GM21381 (cell line): ENCODE results near the gene ENO1.
"Not testable (repeated sequence)": the region's sequence is repeated elsewhere in the genome, so short reads cannot be mapped to it uniquely, and the experiment has no call there.

Source experiments
- ATAC-seq: cut with Tn5 transposase; IDR thresholded peaks from one replicate; pipeline ENCODE4 v1.9.1; 2021; ENCODE audit warnings: mild to moderate bottlenecking, moderate library complexity; ENCODE audit not compliant: unreplicated experiment

Gene ENO1

DNA sequence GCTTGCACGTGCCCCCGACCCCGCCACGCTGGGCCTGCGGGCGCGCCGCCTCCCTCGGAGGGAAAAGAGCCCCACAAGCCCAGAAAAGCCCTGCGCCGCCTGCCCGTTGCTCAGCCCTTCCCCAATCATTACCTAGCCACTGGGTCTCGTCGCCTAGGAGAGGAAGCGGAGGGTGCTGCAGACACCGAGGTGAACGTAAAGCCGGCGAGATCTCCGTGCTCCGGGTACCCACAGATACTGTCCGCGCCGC lies at the start of gene ENO1:
ENO1 (minus strand) TSS at position 239 of the 250 bp plus-strand sequence. CDS start 3,778 bp downstream, outside the sequence.
- no peak for ATAC-seq

- no peak for ATAC-seq
Measured at GRCh38 chr1:8926707-8927694, 48.5 kb upstream of the ENO1 start.

DNA sequence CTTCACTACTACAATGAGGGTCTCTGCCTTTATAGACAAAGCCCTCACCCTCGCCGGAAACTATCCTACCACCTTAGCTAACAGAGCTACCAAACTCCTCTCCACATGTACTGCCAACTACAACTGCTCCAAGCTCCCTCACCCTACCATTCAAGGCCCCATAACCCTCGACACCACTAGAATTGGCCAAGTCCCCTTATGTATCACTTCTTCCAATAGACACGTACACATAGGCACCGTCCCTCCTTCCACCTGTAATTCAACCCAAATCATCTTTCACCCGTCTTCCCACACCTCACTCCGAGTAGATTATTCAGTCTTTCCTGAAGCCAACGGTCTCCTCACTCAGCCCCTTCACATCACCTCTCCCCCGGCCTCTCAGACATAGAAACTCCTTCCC lies 47.5 kb upstream of the ENO1 start:
- ATAC-seq, result no peak

DNA sequence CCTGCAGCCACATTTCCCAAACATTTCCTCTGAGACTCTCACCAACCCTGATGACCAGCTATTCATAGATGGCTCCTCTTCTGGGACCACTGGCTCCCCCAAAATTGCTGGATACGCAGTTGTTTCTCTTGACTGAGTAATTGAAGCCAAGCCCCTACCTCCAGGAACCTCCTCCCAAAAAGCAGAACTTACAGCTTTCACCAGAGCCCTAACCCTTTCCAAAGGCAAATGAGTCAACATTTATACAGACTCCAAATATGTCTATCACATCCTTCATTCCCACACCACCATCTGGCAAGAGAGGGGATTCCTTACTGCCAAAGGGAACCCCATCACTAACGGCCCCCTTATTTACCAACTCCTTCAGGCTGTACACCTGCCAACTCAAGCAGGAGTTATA lies 46.9 kb upstream of the ENO1 start:
- no peak for ATAC-seq

GRCh38 chr1:8922962-8923361 lies 44.5 kb upstream of the ENO1 start:
- ATAC-seq, result no peak

GRCh38 chr1:8917536-8917935 lies 39.0 kb upstream of the ENO1 start:
- ATAC-seq, result not testable (repeated sequence)

DNA sequence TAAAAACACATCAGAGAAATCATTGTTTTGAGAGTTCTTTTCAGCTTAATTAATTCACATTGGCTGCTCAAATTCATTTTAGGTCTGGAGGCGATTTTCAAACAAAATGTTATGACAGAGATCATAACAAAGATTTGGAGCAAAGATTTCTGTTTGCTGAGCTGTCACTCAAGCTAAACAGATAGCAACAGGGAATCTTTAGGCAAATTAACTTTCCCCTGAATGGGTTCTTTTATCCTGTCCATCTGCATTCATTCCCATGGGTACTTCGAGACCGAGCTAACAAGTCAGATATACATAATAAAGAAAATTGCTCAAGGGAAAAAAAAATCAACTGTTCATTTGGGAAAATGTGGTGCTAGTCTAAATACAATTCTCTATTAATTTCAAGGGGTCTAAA lies 37.0 kb upstream of the ENO1 start:
- no peak for ATAC-seq

DNA sequence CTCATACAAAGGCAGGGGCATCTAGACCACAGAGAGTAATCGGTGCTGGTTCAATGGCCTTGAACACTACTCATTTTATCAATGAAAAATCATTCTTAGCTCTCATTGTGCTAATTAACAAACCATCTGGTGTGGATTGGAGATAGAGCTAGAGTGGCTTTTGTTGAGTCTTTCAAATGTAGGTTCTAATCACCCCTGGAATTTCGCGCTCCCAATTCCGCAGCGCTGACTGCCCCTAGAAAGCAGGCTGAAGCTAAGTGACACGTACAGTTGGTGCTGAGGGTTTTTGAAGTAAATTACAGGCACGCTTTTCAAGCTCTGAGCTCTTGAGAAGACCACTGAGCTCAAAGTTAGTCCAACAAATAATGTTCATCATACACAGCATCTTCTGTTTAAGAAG lies 36.0 kb upstream of the ENO1 start:
- no peak for ATAC-seq

DNA sequence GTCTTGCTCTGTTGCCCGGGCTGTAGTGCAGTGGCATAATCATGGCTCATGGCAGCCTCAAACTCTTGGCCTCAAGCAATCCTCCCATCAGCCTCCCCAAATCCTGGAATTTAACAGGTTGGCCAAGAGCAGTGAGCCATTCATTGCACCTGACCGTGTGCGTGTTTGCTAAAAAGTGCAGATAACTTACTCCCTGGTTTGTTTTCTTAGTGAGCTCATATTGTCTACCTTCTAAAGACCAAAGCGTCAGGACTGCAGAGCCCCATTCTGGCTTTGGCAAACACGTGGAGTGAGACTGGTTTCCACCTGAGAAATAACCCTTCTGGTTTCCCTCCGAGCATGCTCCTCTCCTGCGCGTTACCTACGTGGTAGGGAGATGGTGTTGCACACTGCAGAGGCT lies 35.0 kb upstream of the ENO1 start:
- no peak for ATAC-seq

DNA sequence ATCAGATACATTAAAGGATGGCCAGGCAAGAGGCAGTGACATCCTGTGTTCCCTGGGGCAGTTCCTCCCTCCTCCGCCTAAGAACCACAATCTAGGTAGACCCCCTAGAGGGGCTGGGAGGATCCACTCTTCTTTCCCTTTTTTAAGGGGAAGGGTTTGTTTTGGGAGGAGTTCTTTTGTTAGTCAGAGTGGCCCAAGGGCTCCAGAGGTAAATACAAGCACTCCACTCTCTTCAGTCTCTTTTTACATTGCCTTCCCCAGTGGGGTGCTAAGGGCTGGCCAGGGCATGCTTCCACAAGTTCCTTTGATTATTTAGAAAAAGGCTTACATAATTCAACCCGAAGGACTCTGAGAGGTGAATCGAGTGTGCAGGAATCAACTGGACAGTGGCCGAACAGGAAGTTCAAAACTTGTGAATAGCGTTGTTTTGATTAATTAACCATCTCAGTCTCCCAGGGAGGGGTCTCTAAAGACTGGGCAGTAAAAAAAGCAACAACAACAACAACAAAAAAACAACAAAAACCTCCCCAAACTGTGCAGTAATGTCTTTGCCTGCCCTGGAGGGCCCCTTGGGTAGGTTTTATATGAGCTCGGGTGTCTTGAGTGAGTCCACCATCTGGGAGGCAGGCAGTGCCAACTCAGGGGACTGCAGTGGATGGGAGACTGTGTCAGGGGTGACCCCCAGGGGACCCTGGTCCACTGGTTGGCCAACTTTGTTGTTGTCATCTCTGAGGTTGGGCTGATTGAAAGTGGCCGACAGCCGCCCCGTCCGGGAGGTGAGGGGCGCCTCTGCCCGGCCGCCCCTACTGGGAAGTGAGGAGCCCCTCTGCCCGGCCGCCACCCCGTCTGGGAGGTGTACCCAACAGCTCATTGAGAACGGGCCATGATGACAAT lies 33.2 kb upstream of the ENO1 start:
- no peak for ATAC-seq

DNA sequence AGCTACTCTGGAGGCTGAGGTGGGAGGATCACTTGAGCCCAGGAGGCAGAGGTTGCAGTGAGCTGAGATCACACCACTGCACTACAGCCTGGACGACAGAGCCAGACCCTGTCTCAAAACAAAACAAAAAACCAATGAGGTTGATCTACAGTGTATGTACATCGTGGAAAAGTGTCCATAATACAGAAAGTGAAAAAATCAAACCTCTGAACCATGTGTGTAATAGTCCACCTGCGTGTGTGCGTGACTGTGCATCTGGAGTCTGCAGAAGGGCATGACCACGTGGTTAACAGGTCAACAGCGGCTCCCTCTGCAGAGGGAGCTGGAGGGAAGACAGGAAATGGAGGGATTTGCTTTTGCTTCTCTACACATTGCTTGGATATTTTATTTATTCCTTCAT lies 32.4 kb upstream of the ENO1 start:
- no peak for ATAC-seq

GRCh38 chr1:8910331-8910730 lies 31.8 kb upstream of the ENO1 start:
- no peak for ATAC-seq

DNA sequence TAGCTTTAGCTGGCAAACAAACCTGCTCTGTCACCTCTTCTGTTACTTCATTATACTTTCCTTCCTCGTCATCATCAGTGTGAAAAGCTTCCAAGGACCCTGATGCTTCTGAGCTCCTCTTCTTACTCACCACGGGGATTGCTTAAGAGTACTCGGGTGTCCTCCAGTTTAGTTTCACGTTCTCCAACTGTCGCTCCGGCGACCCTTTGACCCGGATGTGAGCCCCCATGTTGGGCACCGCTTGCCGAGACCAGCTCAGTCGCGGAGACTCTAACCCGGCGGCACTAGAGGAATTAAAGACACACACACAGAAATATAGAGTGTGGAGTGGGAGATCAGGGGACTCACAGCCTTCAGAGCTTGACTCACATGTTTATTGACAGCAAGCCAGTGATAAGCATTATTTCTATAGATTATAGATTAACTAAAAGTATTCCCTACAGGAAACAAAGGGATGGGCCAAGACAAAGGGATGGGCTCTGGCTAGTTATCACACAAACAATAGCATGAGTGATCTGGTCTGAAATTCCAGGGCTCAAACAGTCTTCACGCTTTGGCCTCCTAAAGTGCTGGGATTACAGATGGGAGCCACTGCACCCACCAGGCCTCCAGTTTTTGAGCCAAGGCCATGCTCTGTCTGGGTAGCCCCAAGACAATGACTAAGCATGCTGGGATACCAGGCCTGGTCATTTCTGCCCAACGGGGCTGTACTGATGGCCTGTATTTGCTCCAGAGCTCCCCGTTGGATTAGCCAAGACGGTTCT lies 30.1 kb upstream of the ENO1 start:
- ATAC-seq, result no peak

DNA sequence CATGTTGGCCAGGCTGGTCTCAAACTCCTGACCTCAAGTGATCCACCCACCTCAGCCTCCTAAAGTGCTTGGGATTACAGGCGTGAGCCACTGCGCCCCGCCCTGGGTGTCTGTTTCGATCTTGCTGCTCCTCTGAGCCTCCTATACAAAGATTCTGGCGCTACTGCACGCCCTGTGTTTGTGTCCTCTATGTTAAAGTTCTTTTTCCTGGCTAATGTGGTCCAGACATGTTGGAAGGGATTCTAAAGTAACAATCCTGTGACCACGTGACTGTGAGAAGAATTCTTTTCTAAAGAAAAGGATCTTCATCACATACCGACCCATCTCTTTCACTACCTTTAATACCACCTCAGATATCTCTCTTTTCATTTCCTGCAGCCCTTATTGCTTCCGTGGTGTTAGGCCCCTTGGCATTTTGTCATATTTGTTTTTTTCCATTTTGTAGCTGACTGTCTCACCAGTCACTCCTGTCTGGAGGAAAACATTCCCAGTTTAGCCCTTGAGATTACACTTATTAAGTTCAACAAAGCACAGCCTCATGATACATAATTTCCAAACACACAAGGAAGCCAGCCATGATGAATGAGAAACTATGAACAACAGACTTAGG lies 27.2 kb upstream of the ENO1 start:
- no peak for ATAC-seq

- ATAC-seq, result no peak
Measured at GRCh38 chr1:8903908-8904650, 25.6 kb upstream of the ENO1 start.

GRCh38 chr1:8903410-8903809 lies 24.9 kb upstream of the ENO1 start:
- ATAC-seq, result no peak

DNA sequence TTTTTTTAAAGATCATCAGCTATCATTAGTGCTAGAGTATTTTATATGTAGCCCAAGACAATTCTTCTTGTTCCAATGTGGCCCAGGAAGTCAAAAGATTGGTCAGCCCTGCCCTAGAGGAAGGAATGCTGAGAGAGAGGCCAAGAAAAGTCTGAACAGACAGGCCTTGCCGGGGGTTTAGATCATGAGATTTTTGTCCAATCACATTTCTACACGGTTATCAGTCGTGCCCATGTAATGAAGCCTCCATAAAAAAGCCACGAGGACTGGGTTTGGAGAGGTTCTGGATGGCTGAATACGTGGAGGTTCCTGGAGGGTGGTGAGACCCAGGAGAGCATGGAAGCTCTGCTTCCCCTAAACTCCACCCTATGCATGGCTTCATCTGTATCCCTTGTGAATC lies 24.3 kb upstream of the ENO1 start:
- ATAC-seq, result no peak

- not testable (repeated sequence) for ATAC-seq
Measured at GRCh38 chr1:8900684-8901083, 22.2 kb upstream of the ENO1 start.

- no peak for ATAC-seq
Measured at GRCh38 chr1:8899046-8899445, 20.6 kb upstream of the ENO1 start.

GRCh38 chr1:8898418-8898817 lies 19.9 kb upstream of the ENO1 start:
- not testable (repeated sequence) for ATAC-seq
